WTC11 (cell line): ENCODE results near the gene RAB8B. TPM values are rescaled to one million over a fixed set of nuclear protein-coding genes. Genes with fewer than 3 reads are reported as not detected.

Experiments
- ATAC-seq: fragments of 200-7000 bp; cut with Tn5 transposase; 2 replicates; pipeline ENCODE4 v1.10.0; 2021; ENCODE audit warnings: mild to moderate bottlenecking, moderate library complexity
- CTCF ChIA-PET: fragments of 300-600 bp; sonication (Branson Sonifier 250); formaldehyde crosslinking; loops from one replicate; lab custom pipeline; 2021; ENCODE audit warnings: antibody characterized with exemption; lab: Charles Lee
- POLR2A ChIA-PET: fragments of 350-600 bp; sonication (Branson Sonifier 250); formaldehyde crosslinking; loops from one replicate; lab custom pipeline; 2021; ENCODE audit warnings: antibody characterized with exemption; lab: Charles Lee
- DNase-seq: peaks from one replicate; pipeline ENCODE4 v3.0.0; 2021; ENCODE audit warnings: low spot score
- H3K27ac Mint-ChIP-seq: 2 replicates; pipeline ENCODE4 v1.8.0; 2021; ENCODE audit warnings: mixed read lengths
- H3K27me3 Mint-ChIP-seq: 2 replicates; pipeline ENCODE4 v1.8.0; 2021; ENCODE audit warnings: low read depth, mild to moderate bottlenecking, moderate library complexity, mixed read lengths
- H3K36me3 Mint-ChIP-seq: 2 replicates; pipeline ENCODE4 v1.8.0; 2021; ENCODE audit warnings: mixed read lengths
- H3K4me1 Mint-ChIP-seq: 2 replicates; pipeline ENCODE4 v1.8.0; 2022; ENCODE audit warnings: mixed read lengths
- H3K4me3 Mint-ChIP-seq: 2 replicates; pipeline ENCODE4 v1.8.0; 2021; ENCODE audit warnings: mild to moderate bottlenecking, moderate library complexity, mixed read lengths
- H3K9me3 Mint-ChIP-seq: 2 replicates; pipeline ENCODE4 v1.8.0; 2021; ENCODE audit warnings: mixed read lengths
- ATF2 ChIP-seq: sonication (generic); formaldehyde crosslinking; IDR thresholded peaks from 2 replicates; pipeline ENCODE4 v1.8.1; 2022; ENCODE audit warnings: low read depth, missing genetic modification reagents, borderline replicate concordance
- CREM ChIP-seq: sonication (generic); formaldehyde crosslinking; IDR thresholded peaks from 2 replicates; pipeline ENCODE4 v1.8.1; 2022; ENCODE audit warnings: mild to moderate bottlenecking, missing genetic modification reagents, moderate library complexity
- E2F1 ChIP-seq: sonication (generic); formaldehyde crosslinking; IDR thresholded peaks from 2 replicates; pipeline ENCODE4 v1.8.0; 2022; ENCODE audit warnings: mild to moderate bottlenecking, missing genetic modification reagents
- FOXP4 ChIP-seq: sonication (generic); formaldehyde crosslinking; IDR thresholded peaks from 2 replicates; pipeline ENCODE4 v1.8.0; 2022; ENCODE audit warnings: mild to moderate bottlenecking, missing genetic modification reagents
- KAT7 ChIP-seq: sonication (generic); formaldehyde crosslinking; IDR thresholded peaks from 2 replicates; pipeline ENCODE4 v1.8.1; 2023; ENCODE audit warnings: missing genetic modification reagents, mild to moderate bottlenecking, borderline replicate concordance
- MXD4 ChIP-seq: fragments of 250-450 bp; sonication (Bioruptor Pico); IDR thresholded peaks from 2 replicates; pipeline ENCODE4 v1.8.0; 2021; ENCODE audit warnings: mild to moderate bottlenecking, moderate library complexity, borderline replicate concordance
- NFYB ChIP-seq: sonication (generic); formaldehyde crosslinking; conservative IDR thresholded peaks from 2 replicates; pipeline ENCODE4 v1.8.0; 2022; ENCODE audit warnings: low read depth, missing genetic modification reagents
- NR1H2 ChIP-seq: sonication (generic); formaldehyde crosslinking; IDR thresholded peaks from 2 replicates; pipeline ENCODE4 v1.9.0; 2021; ENCODE audit warnings: mild to moderate bottlenecking, moderate library complexity, missing genetic modification reagents
- NR3C1 ChIP-seq: sonication (generic); formaldehyde crosslinking; conservative IDR thresholded peaks from 2 replicates; pipeline ENCODE4 v1.8.1; 2023; ENCODE audit warnings: low read depth, mild to moderate bottlenecking, missing genetic modification reagents
- OVOL2 ChIP-seq: fragments of 250-450 bp; sonication (Bioruptor Pico); IDR thresholded peaks from 2 replicates; pipeline ENCODE4 v1.9.0; 2021; ENCODE audit warnings: mild to moderate bottlenecking, borderline replicate concordance
- RELA ChIP-seq: sonication (generic); formaldehyde crosslinking; IDR thresholded peaks from 2 replicates; pipeline ENCODE4 v1.8.1; 2022; ENCODE audit warnings: missing genetic modification reagents, mild to moderate bottlenecking, borderline replicate concordance
- SMAD3 ChIP-seq: sonication (generic); formaldehyde crosslinking; IDR thresholded peaks from 2 replicates; pipeline ENCODE4 v1.8.0; 2022; ENCODE audit warnings: missing genetic modification reagents, mild to moderate bottlenecking, borderline replicate concordance
- STAT6 ChIP-seq: sonication (generic); formaldehyde crosslinking; conservative IDR thresholded peaks from 2 replicates; pipeline ENCODE4 v1.8.1; 2023; ENCODE audit warnings: mild to moderate bottlenecking, low read depth, missing genetic modification reagents, moderate library complexity
- ZNF396 ChIP-seq: fragments of 250-450 bp; sonication (Bioruptor Pico); IDR thresholded peaks from 2 replicates; pipeline ENCODE4 v1.8.0; 2021; ENCODE audit warnings: mild to moderate bottlenecking, moderate library complexity, borderline replicate concordance
- ZNF416 ChIP-seq: fragments of 250-450 bp; sonication (Bioruptor Pico); IDR thresholded peaks from 2 replicates; pipeline ENCODE4 v1.9.0; 2021; ENCODE audit warnings: mild to moderate bottlenecking, inconsistent platforms
- ZNF423 ChIP-seq: fragments of 250-450 bp; sonication (Bioruptor Pico); IDR thresholded peaks from 2 replicates; pipeline ENCODE4 v2.1.2; 2022; ENCODE audit warnings: mild to moderate bottlenecking, moderate library complexity
- ZNF512 ChIP-seq: sonication (generic); formaldehyde crosslinking; IDR thresholded peaks from 2 replicates; pipeline ENCODE4 v1.8.1; 2022; ENCODE audit warnings: missing genetic modification reagents, borderline replicate concordance
- ZSCAN18 ChIP-seq: fragments of 250-450 bp; sonication (Bioruptor Pico); IDR thresholded peaks from 2 replicates; pipeline ENCODE4 v2.1.2; 2022; ENCODE audit warnings: mild to moderate bottlenecking, moderate library complexity
- total RNA-seq: library from RNA; stranded (reverse); gene quantifications from 3 replicates; pipeline ENCODE4 v1.2.3, GENCODE V29; 2021

The RAB8B gene
- total RNA-seq, 1 experiment from 2014 or later: 32.5 TPM

- DNase-seq (no peak), ATAC-seq (no peak)
- Mint-ChIP-seq H3K4me1 (peaks cover 18% of the 10 kb centered on the region), H3K27me3 (no peaks in the 10 kb centered on the region), H3K4me3 (no peak overlapping the region), H3K27ac (no peak overlapping the region), H3K9me3 (no peaks in the 10 kb centered on the region), H3K36me3 (peaks cover 5% of the 10 kb centered on the region; the same call in 1 of the 2 replicates)
- no peak for TF ChIP-seq NR1H2 (CRISPR knock-in tag)
- no peak for TF ChIP-seq ZSCAN18 (CRISPR knock-in tag)
- TF ChIP-seq STAT6 (CRISPR knock-in tag): no peak
- no peak for TF ChIP-seq E2F1 (CRISPR knock-in tag)
- CTCF ChIA-PET: interaction anchor here (1.3 kb wide), 1 partner anchor 96 kb away, joined by 3 read pairs; no protein-coding TSS in a partner anchor
- POLR2A ChIA-PET: interaction anchor here (1.0 kb wide), 1 partner anchor 8 kb away, joined by 3 read pairs; no protein-coding TSS in a partner anchor
These were observed 117.2 kb downstream of the RAB8B start for GRCh38 chr15:63306492-63307073.

GRCh38 chr15:63308491-63308890 lies 119.1 kb downstream of the RAB8B start:
- ChIA-PET POLR2A (no interaction called here), CTCF (interaction anchor here (1.0 kb wide), 1 partner anchor 94 kb away, joined by 3 read pairs; no protein-coding TSS in a partner anchor)
- peaks cover under 1% of the 10 kb centered on the region; the same call in 1 of the 2 replicates for H3K36me3 Mint-ChIP-seq
- peak; percentile 78 for ATAC-seq
- H3K4me1 Mint-ChIP-seq: peaks cover 32% of the 10 kb centered on the region
- no peak for DNase-seq
- H3K4me3 Mint-ChIP-seq: no peak overlapping the region
- no peaks in the 10 kb centered on the region for H3K27me3 Mint-ChIP-seq
- H3K27ac Mint-ChIP-seq: no peak overlapping the region
- H3K9me3 Mint-ChIP-seq: no peaks in the 10 kb centered on the region
- TF ChIP-seq E2F1 (CRISPR knock-in tag): no peak
- TF ChIP-seq ZNF416: no peak
- TF ChIP-seq ZNF396: no peak
- TF ChIP-seq NFYB (CRISPR knock-in tag): no peak
- no peak for TF ChIP-seq CREM (CRISPR knock-in tag)
- TF ChIP-seq ZNF423 (CRISPR knock-in tag): no peak
- no peak for TF ChIP-seq ATF2 (CRISPR knock-in tag)
- TF ChIP-seq RELA (CRISPR knock-in tag): no peak
- no peak for TF ChIP-seq OVOL2 (CRISPR knock-in tag)
- TF ChIP-seq SMAD3 (CRISPR knock-in tag): no peak
- TF ChIP-seq FOXP4 (CRISPR knock-in tag): no peak
- no peak for TF ChIP-seq NR3C1 (CRISPR knock-in tag)
- TF ChIP-seq STAT6 (CRISPR knock-in tag): no peak
- TF ChIP-seq KAT7 (CRISPR knock-in tag): no peak
- TF ChIP-seq ZNF512: no peak
- no peak for TF ChIP-seq MXD4 (CRISPR knock-in tag)
